ENCODE measurements around the gene TEX19. TPM values are rescaled to one million over a fixed set of nuclear protein-coding genes. Genes with fewer than 3 reads are reported as not detected.

TEX19 gene
- total RNA-seq, 2 experiments from 2014 or later = 0.10 TPM; not detected in 1

DNA sequence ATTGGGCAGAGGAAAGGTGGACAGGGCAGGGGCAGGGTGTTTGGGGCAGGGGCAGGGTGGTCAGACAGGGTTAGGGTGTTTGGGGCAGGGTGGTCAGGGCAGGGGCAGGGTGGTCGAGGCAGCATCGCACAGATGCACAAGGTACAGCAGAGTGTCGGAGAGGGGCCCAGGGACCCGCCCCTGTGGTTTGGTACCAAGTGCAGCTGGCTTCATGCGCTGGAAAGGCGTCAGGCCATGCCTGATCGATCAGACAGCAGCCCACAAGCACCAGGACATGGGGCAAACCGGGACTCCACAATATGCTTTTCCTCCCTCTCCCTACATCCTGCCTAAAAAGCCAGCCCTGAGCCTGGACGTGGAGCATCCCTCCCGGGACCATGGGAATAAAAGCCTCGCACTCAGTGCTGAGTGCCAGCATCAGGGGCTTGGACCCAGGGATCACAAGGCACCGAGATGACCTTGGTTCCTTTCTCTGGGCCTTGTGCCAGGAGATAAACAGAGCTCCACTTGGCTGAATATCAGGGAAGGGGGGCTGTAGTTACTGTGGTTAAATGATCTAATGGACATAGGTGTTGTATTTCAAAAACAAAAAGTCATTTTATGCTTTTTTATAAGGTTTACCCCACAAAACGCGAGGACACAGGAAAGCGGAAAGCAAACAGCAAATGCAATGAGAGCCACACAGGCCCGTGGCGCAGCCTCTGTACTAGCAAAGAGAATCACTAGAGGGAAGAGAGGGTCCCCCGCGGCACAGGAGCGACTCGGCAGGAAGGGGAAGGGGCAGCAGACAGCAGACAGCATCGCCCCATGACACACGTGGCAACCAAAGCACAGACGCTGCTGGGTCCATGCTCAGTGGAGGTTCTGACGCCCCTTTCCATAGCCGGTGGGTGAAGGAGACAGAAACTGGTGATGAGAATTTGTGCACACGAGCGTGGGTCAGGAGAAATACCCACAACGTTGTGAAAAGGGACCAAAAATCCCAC, 53.8 kb downstream of the TEX19 start:
- peaks cover 18% of the 10 kb centered on the region for H3K4me1 Mint-ChIP-seq
- H3K9me3 Mint-ChIP-seq = no peaks in the 10 kb centered on the region
- CTCF ChIA-PET = interaction anchor here (2.0 kb wide), 1 partner anchor 10 kb away, joined by 7 read pairs; no protein-coding TSS in a partner anchor
- no peak overlapping the region for H3K27ac Mint-ChIP-seq
- H3K4me3 Mint-ChIP-seq = no peak overlapping the region
- DNase-seq = no peak
- POLR2A ChIA-PET = no interaction called here
- H3K36me3 Mint-ChIP-seq (ENCODE audit: low read depth) = peaks cover 2% of the 10 kb centered on the region
- H3K27me3 Mint-ChIP-seq = no peaks in the 10 kb centered on the region

Other genes starting within 250 kb of the TEX19 start
- gene CCDC57, start 146.4 kb upstream of the TEX19 start, total RNA-seq = 10 to 100 TPM; 60.5 to 69.7 TPM
- gene SLC16A3, start 130.2 kb upstream of the TEX19 start, total RNA-seq = 100 to 1,000 TPM; 104 to 140 TPM
- 100 to 1,000 TPM; 115 to 142 TPM for gene CSNK1D, start 85.5 kb upstream of the TEX19 start, total RNA-seq
- gene CD7, start 41.6 kb upstream of the TEX19 start, total RNA-seq = 100 to 1,000 TPM; 285 to 292 TPM
- gene SECTM1, start 25.5 kb upstream of the TEX19 start, total RNA-seq = 10 to 100 TPM; 16.4 TPM
- not detected for gene UTS2R, start 12.5 kb downstream of the TEX19 start, total RNA-seq
- gene HEXD, start 59.1 kb downstream of the TEX19 start, total RNA-seq = 10 to 100 TPM; 65.5 to 70.2 TPM
- 10 to 100 TPM; 23.8 to 28.0 TPM for gene OGFOD3, start 59.3 kb downstream of the TEX19 start, total RNA-seq
- gene CYBC1, start 91.5 kb downstream of the TEX19 start, total RNA-seq = 100 to 1,000 TPM; 300 to 324 TPM
- gene NARF, start 99.5 kb downstream of the TEX19 start, total RNA-seq = 100 to 1,000 TPM; 105 to 117 TPM
- 10 to 100 TPM; 59.6 to 63.2 TPM for gene FOXK2, start 160.5 kb downstream of the TEX19 start, total RNA-seq